HG03354 (cell line): ENCODE results near the gene COLQ.

Source experiments
- ATAC-seq: cut with Tn5 transposase; IDR thresholded peaks from one replicate; pipeline ENCODE4 v1.9.1; 2021; ENCODE audit warnings: mild to moderate bottlenecking; ENCODE audit not compliant: unreplicated experiment, poor library complexity, severe bottlenecking

The COLQ gene

DNA sequence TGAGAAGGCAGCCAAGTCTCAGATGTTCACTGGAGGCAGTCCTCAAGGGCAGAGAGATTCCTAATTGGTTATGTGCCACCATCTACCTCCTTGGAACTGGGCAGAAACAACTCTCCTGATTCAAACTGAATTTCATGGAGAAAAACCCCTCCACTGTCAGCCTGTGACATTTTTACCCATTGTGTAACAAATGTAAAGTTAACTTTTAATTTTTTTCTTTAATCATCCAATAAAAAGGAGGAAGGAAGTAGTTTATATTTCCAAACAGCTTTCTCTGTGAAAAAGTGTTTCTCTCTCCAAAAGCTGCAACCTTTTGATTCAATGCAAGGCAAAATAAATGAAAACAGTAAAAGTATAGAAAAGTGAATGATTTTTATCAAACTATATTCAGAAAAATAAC is 510 bp upstream of the COLQ start:
- no peak for ATAC-seq

DNA sequence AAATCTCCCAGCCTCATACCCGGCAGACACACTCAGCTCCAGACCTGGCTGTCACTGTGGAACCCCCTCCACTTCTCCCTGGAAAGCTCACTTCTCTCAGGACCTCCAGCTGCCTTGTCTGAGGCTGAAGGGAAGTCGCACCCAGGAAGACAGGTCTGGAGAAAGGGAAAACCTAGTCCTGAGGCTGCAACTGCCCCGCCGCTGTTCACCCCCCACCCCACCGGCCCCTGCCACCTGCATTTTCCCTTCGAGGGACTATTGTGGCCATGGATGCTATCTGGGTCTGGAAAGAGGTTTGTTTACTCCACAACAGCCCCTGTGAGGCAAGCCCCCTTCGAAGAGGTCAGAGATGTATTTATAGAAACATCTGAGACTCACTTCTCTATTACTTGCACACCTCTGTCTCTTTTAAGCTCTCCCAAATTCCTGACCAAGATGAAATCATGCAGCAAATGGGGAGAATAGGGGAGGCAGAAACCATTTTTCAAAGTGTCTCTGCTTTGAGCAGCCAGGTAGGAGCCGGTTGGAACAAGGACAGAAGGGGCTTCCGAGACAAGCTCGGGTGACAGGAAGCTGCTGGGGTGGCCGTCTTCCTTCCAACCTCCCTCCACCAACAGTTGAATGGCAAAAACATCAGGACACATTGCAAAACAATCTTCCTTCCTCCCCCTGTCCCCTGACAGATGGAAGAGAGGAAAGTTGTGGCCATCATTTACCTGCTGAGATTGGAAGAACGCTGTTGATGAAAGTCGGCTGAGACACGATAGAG is 518 bp downstream of the COLQ start:
- no peak for ATAC-seq

DNA sequence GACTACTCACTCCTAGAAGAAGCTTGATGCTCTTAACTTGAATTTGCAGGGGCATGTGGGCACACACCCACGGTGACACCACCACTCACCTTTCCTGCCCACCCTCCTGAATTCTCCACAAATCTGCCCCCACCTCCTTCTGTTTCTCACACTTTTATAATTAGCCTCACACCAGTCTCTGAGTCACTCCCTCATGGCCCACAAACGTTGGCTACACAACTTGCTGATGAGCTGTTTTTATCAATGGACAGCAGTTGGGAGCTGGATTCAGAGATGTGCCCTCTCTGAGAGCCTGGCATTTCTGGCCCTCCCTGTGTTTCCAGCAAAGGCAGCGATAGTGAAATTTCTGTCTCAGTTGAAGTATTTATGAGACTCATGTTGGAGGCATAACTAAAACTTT is 1.3 kb downstream of the COLQ start:
- no peak for ATAC-seq

DNA sequence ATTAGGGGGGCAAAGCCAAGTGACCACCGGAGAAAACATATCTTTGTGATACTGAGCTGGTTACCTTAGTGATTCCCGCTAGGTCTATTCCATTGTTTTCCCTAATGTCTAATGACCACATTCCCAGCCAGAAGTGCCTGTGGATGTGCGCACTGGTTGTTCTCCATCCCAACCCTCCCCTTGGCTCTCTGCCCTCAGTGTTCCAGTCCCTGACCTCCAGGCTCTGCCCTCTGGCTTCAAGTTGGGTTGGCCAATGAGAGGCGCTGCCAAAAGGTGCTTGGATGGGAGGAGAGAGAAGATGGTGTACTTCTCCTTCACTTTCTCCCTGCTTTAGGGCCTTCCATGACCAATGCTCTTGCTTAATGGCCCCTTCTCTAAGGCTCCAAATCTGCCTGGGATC is 2.4 kb downstream of the COLQ start:
- no peak for ATAC-seq

DNA sequence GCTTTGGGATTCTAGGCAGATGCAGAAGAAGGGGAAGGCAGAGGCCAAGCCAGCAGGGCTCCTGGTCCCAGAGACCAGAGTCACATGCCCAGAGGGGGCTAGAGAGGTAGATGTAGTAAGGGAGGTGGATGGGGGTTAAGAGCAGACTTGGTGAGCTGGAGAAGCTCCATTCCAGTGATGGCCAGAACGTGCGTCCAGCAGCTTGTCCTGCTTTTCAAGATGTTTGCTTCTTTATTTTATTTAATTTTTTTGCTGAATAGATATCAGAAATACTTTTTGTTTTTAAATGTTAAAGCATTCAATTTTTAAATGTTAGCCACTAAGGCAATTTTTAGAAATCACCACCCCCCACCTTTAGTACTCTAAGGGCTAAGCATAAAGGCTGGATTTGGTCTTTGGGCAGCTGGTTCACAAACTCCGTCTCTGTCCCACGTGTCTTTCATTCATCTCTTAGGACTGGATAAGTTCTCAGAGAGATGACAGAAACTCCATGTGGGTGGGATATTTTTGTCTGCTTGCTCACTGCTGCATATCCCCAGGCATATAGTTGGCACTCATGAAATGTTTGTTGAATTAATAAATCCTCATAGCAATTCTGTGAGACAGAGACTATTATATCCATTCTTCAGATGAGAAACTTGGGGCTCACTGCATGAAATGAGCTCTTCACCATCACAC is 6.7 kb downstream of the COLQ start:
- no peak for ATAC-seq

DNA sequence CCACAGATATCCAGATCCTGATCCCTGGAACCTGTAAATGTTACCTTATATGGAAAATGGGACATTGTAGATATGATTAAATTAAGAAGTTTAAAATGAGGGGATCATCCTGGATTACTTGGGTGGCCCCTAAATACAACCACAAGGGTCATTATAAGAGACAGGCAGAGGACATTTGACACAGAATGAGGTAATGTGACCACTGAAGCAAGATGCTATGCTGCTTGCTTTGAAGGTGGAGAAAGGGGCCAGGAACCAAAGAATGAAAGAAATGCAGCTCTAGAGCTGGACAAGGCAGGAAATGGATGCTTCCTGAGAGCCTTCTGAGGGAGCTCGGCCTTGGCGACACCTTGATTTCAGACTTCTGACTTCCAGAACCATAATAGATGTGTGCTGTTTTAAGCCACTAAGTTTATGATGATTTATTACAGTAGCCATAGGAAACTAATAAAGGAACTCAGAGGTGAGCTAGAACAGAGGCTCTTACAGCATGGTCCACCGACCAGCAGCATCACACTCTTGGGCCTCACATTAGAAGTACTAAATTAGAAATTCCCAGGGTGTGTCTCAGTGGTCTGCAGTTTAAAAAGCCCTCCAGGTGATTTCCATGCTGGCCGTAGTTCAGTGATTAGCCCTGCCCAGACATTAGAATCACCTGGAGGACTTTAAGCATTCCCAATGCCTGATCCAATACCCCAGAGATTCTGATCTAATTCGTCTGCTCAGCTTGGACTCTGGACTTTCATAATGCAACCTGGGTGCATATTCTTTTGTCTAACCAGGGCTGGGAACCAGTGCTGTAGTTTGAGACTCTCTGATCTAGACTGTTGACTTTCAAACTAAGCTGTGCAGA is 7.5 kb downstream of the COLQ start:
- ATAC-seq = no peak

DNA sequence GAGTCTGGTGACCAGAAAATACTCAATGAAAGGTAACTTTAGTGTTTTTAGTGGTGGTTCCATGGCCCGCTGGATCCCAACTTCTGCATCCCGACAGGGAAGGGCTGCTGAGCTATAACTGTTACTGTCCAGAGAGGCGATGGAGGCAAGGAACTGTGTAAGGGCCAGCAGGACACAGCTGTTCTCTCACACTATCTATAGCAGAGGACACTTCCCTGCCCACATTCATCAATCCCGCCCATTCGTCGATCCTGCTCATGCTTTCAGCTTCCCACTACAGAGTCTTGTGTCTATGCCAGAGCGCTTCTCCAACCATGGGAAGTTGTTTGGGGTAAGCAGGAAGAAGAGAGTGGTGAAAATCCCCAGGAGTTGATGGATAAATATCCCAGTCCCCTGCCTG is 8.4 kb downstream of the COLQ start:
- no peak for ATAC-seq

DNA sequence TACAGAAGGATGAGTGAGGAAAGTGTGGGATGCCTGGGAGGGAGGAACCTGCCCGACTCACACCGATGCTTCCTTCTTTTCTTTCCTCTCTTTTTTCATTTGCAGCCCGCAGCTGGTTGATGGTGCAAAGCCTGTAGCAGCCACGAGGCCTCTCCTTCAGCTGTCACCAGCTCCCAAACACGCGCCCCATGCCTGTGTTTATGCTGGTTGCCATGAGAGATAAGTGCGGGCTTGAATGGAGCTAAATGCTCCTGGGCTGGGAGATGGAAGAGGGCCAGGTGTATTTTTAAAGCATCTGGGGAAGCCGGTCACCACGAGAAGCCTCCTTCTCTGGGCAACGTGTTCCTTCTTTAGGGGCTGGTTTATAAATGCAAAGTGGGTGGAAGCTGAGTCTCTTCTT is 9.3 kb downstream of the COLQ start:
- ATAC-seq = no peak

DNA sequence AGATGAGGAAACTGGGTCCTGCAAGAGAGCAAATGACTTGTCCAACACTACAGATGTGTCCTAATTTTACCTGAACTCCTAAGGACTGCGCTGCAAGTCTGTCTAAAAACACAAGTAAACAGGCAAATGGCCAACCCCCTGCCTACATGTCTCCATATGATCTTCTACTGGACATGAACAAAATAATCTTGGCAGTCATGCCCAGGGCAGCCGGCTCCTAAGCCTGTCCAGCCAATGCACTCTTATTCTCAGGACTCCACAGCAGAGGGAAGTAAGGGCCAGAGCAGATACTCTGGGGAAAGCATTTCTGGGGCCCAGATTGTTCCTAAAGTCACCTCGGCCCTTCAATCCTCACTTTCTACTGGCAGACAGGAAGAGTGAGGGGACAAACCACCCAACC is 10.3 kb downstream of the COLQ start:
- ATAC-seq = no peak

DNA sequence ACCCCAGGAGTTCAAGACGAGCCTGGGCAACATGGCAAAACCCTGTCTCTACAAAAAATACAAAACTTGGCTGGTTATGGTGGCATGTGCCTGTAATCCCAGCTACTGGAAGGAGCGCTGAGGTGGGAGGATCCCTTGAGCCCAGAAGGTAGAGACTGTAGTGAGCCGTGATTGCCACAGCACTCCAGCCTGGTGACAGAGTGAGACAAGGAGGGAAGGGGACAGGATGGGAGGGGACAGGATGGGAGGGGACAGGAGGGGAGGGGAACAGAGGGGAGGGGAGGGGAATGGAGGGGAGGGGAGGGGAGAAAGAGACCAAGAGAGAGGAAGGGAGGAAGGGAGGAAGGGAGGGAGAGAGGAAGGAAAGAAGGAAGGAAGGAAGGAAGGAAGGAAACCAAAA is 11.0 kb downstream of the COLQ start:
- ATAC-seq = no peak

DNA sequence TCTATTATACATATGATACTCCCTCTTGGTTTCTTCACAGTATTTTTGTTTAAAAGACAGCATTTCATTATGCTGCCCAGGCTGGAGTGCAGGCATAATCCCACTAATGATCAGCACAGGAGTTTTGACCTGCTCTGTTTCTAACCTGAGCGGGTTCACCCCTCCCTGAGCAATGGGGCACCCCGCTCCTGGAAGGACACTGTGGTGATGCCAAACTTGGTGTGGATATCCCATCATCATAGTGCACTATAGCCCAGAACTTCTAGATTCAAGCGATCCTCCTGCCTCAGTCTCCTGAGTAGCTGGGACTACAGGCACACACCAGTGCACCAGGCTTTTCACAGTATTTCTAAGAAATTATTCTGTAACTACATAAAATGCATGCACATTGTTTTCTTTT is 14.9 kb downstream of the COLQ start:
- ATAC-seq = no peak

DNA sequence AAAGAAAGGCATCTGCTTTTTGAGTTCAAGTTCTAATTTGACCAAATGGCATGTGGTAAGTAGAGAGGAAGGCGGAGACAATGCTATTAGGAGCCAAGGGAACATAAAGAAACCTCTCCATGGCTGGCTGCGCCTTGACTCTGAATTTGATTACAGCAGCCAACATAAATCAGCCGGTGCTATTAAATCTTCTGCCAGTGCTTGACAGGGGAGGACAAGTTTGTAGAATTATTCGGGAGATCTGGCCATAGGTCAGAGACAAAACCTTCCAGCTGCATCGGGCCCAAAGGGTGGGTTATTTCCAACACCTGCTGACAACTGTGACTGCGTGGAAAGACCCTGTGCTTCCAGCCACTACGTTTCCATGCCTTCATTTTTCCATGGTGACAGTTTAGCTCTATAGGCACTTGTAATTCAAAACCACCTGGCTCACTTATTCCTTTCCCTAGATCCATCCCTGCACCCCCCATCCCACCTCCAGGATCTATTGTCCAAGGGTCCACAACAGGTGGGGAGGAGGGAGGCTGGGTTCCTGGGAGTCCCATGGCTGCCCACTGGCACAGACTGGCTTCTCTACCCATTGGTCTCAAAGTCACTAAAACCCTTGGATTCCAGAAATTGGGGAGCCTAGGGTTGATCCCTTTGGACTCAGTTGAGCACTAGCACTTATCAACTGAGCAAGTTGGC is 15.9 kb downstream of the COLQ start:
- no peak for ATAC-seq

DNA sequence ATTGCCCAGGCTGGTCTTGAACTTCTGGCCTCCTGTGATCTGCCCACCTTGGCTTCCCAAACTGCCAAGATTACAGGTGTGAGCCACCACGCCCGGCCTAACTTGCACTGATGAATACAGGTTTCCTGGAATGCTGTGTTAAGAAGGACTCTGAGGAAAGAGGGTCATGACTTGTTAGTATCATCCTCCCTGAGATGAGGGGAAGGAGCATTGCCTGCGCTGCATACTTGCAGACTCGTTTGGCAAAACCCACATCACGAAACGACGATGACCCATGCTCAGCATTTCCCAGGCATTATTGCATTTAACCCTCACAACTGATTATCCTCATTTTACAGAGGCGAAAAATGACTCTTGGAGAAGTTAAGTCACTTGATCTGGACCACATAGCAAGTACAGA is 18.9 kb downstream of the COLQ start:
- no peak for ATAC-seq

DNA sequence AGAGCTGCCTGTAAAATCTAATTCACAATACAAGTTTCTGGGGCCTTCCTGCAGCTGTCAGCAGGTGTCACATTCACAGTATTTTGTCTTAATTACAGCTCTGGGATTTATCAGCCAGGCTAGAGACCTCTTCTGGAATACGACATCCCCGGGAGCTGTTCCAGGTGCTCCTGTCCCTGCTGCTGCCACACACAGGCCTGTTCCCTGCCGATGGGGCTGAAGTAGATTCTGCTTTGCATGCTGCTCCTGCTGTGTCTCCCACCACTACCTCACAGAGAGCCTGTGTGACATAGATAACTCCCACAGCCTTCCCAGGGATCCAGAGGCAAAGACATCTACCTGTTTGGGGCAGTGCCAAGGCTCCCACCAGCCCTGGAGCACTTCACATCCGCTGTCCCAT is 20.4 kb downstream of the COLQ start:
- no peak for ATAC-seq

DNA sequence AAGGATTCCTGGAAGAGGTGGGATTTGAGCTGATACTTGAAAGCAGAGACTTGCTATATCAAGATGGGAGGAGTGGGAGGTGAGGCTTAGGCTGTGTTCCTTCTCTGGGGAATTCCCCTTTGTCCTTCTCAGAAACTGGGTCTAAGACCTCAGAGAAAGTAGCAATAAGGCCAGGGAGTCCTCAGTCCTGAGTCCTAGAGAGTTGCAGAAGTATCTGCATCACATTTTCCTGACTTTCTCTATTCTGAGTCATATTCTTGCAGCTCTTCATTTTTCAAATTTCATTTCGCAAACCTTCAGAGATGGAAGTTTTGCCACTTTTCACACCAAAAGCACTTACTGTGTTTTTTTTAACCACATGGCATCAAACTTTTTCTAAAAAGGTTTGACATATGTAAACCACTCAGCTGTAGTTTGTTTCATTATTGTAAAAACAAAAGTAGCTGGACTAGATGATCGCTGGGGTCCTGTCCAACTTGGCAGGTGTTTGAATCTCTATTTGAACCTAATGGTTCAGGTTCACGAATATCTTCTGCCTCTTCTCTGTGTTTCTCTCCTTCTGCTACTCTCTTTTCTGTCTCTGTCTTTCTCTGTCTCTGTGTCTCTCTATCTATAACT is 21.3 kb downstream of the COLQ start:
- ATAC-seq = no peak

DNA sequence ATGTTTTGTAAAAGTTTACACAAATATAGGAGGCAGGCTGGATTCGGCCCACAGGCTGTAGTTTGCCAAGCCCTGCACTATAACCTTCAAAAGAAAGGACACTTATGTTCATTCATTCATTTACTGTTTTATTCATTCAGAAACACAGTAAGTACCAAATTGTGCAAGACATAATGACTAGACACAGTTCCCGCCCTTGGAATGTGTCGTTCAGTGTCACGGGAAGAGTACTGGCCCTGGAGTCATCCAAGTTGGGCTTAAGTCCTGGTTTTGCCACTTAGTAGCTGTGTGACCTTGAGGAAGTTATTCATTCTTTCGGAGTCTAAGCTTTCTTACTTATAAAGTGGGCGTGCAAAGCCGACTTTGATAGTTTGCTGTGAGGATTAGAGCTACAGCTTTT is 22.0 kb downstream of the COLQ start:
- no peak for ATAC-seq

DNA sequence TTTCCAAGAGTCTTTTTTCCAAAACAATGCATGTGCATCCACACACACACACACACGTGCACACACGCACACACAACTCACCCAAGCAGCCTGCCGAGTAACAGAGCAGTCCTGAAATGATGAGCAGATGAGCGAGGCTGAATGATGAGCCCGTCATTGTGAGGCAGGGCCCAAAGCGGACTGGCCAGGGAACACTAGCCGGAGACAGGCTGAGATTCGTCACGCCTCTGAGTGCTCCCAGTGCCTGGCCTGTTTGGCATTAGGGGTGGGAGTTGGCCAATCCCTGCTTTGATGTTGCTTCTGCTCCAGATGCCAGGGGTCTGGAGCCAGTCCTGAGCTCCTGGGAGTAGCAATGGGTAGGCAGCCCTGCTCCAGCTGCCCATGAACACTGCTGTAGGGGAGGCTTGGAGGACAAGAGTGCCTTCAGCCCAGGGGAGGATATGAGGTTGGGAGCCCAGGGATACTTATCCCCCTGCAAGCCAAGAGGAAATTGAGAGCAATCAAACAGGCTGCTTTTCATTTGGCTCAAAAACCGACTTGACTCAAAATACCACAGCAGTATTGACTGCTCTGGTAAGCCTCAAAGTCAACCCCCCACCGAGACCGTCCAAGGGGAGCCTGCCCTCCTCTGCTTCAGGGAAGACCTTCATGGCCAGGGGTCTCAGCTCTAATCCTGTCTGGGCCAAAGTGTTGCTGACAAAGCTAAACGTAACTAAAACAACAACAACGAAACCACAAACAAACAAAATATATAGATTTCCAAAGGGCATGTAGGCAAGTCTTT is 22.9 kb downstream of the COLQ start:
- ATAC-seq = no peak

DNA sequence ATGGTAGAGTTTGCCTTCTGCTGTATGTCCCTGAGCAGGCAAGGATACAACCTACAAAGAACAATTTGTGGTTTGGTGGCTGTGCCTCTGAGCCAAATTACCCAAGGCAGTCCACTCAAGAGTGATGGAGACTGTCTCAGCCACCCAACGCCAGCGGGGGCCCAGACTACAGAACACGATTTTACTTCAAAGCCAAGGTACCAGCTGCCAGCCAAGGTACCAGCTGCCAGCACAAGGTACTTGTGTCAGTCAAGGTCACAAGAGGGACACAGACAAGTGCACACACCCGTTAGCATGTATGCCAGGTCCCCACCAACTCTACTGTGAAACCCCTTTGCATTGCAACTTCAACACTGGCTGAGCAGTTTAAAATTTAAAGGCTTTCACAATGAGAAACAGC is 23.5 kb downstream of the COLQ start:
- ATAC-seq = no peak

DNA sequence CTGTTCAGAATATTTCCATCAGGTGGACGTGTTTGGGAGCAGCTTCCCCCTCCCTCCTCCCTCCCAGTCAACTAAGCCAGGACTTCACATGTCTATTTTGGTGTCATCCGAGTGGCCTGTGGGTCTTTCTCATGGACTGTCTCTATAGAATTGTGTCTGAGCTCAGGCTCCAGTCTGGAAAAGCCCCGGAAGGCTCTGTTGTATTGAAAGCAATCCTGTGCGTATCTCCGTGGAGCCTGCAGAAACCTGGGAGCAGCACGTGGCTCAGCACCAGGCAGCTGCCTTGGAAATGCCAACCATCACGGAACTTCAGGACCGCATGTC is 25.2 kb downstream of the COLQ start:
- ATAC-seq = no peak
